ENCODE data around the gene MTCL1.

The MTCL1 gene

GRCh38 chr18:8874872-8875271 is 169.5 kb downstream of the MTCL1 start:
- FAIRE-seq, result no peak

GRCh38 chr18:8876887-8877286 is 171.5 kb downstream of the MTCL1 start:
- no peak for FAIRE-seq

- FAIRE-seq, result no peak
Measured at GRCh38 chr18:8881103-8881502, 175.7 kb downstream of the MTCL1 start.

All from A204.1 (cell line).